NCI-H345 treated with DMSO at 0.1 percent for 48 hours (cell line): ENCODE measurements around the gene WNK2.

ENCODE experiments used
- DNase-seq: peaks from one replicate; lab custom pipeline; 2025; ENCODE audit not compliant: unreplicated experiment; lab: John Stamatoyannopoulos, UW

WNK2 gene

DNA sequence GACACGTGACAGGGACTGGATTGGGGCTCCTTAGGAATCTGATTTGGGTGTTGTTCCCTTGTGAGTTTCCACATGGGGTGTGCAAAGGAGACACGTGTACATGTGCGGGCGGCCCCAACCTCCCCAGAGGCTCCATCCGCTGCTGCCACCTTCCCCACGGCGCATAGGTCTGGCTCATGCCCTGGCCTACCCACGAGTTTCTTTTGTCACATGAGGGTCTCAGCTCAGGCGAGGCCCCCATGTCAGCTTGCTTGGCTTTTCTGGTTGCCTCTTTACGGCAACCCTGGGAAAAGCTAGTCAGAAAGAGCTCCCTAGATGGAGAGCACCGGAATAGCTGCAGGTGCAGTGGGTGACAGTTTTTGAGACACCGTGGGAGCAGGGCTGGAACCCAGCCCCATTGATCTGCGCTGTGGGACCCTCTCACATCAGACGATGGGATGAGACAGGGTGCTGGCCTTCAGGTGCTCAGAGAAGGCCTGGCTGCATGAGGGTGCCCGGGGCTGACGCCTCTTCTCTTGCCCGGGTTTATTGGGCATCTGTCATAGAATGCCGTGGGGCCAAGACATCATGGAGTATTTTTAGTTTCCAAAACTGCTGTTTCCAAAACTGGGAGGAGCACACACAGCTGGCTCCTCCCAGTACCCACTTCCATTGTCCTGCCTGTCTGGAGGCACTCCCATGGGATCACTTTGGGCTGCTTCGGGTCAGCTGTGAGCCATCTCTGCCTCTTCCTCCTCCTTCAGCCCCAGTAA, 107.8 kb downstream of the WNK2 start:
- no peak for DNase-seq

DNA sequence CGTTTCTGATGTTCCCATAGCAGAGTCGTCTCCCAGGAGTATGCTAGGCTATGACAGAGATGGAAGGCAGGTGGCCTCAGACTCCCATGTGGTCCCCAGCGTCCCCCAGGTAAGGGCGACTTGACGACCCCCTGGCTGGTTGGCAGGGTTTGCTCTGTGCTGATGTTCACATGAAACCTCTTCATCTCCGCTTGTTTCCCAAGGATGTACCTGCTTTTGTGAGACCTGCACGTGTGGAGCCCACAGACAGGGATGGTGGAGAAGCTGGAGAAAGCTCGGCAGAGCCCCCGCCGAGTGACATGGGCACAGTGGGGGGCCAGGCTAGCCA, 108.3 kb downstream of the WNK2 start:
- no peak for DNase-seq

- no peak for DNase-seq
These were observed 108.9 kb downstream of the WNK2 start for GRCh38 chr9:93292664-93293328.

GRCh38 chr9:93294011-93294410, 110.1 kb downstream of the WNK2 start:
- DNase-seq, result no peak

GRCh38 chr9:93295031-93295430, 111.1 kb downstream of the WNK2 start:
- no peak for DNase-seq

- no peak for DNase-seq
These were observed 111.6 kb downstream of the WNK2 start for GRCh38 chr9:93295456-93296076.

GRCh38 chr9:93296889-93297480, 113.0 kb downstream of the WNK2 start:
- no peak for DNase-seq

GRCh38 chr9:93297659-93298497, 113.9 kb downstream of the WNK2 start:
- DNase-seq, result no peak

DNA sequence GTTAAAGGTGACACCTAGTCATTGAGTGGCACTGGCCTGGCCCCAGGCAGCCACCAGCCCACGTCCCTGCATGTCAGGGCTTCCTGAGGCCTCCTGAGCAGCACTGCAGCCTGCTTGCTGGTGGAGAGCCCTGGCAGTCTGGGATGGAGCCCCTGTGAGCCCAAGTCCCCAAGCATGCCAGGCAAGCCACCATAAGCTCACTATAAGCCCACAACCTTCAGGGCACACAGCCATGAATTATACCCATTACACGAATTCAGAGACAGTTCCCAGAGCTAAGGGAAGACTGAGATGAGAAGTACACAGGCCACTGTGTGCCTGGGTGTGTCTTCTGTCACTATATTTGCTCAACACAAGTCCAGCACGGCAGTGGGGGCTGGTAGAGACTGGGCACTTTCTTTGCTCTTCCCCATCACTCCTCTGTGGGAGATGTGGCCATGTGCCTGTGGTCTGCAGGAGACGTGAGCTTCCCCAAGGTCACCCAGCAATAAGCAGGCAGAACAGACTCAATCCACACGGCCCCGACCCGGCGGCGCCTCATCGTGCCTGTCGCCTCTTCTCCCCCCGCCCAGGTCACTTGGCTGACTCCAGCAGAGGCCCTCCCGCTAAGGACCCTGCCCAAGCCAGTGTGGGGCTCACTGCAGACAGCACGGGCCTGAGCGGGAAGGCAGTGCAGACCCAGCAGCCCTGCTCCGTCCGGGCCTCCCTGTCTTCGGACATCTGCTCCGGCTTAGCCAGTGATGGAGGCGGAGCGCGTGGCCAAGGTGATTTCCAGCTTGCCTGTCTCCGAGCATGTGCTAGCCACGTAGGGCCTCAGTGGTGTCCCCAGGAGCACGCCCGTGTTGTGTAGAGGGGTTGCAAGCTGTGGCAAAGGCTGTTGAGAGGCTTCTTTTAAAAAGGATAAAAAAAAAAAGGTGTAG, 114.8 kb downstream of the WNK2 start:
- DNase-seq, result no peak

DNA sequence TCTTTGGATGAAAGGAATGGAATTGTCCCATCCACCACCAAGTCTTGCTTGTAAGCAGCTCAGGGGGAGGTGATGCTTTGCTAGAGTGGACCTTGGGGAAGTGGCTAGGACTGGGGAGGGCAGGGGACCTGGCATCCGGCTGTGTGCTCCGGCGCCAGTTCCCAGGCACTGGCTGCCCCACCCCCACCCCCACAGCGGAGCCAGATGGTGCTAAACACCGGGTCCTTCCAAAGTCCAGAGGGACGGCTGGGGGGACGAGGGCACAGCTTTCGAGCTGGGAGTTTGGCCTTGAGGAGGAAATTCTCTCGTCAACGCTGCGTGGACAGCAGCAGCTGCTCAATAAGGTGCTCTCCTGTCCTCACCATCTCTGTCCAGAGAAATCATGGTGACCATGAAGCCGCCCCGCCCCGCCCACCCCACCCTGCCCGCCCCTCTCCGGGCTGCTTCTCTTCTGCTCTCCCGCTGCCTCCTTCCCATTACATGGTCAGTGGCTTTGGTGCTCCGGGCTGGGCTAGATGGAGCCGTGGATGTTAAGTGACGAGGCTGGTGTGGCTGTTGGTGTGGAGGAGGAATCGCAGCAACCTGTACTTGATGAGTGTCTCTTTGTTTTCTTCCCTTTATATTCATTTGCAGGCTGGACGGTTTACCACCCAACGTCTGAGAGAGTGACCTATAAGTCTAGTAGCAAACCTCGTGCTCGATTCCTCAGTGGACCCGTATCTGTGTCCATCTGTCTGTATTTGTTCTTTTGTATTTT, 115.7 kb downstream of the WNK2 start:
- DNase-seq, result no peak

GRCh38 chr9:93300175-93300572, 116.2 kb downstream of the WNK2 start:
- DNase-seq, result no peak

- no peak for DNase-seq
These were observed 116.7 kb downstream of the WNK2 start for GRCh38 chr9:93300585-93301081.

- no peak for DNase-seq
These were observed 117.4 kb downstream of the WNK2 start for GRCh38 chr9:93301291-93301811.

- no peak for DNase-seq
These were observed 118.1 kb downstream of the WNK2 start for GRCh38 chr9:93301911-93302541.

DNA sequence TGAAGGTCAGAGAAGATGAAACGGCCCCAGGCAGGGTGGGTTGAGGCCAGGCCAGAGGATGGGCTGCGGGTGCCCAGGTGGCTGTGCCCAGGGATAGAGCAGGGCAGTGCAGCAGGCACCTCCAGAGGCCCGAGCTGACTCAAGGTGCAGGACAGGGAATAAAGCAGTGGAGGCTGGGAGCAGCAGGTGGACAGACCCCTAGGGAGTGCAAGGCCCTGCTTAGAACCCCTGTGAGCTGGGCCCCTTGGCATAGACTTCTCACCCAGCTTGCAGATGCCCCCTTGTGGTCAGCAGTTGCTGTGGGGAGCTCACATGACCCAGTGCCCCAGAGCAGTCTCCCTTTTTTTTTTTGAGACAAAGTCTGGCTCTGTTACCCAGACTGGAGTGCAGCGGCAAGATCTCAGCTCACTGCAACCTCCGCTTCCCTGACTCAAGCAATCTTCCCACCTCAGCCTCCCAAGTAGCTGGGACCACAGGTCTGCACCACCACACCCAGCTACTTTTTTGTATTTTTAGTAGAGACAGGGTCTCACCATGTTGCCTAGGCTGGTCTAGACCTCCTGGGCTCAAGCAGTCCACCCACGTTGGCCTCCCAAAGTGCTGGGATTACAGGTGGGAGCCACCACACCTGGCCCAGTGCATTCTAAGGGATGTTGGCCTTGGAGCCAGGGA, 118.8 kb downstream of the WNK2 start:
- peak; percentile 36 for DNase-seq

GRCh38 chr9:93303258-93303771, 119.4 kb downstream of the WNK2 start:
- no peak for DNase-seq

GRCh38 chr9:93303806-93304573, 120.1 kb downstream of the WNK2 start:
- DNase-seq, result no peak
